ENCODE data around the gene COL11A2.

DNA sequence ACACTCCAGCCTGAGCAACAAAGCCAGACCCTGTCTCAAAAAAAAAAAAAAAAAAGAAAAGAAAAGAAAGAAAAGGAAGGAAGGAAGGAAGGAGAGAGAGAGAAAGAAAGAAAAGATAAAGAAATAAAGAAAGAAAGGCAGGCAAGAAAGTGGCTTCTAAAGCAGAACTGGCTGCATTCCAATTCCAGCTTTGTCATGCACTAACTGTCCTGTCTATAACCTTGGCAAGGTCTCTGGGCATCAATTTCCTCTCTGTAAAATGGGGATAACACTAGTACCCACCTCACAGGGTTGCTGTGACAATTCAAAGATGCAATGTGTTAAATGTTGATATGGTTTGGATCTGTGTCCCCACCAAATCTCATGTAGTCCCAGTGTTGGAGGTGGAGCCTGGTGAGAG is 44.1 kb upstream of the COL11A2 start:
- TF ChIP-seq CTCF (IDR thresholded peaks at IDR 0.05) (no peak), POLR2A (IDR thresholded peaks at IDR 0.05) (no peak)
